Measurements from ENCODE around the gene CDC42. TPM values are rescaled to one million over a fixed set of nuclear protein-coding genes. Genes with fewer than 3 reads are reported as not detected.

Gene CDC42
- total and polyA plus RNA-seq, 2 of the 4 experiments (the other 2 are of a cell fraction), result 162 to 609 TPM

DNA sequence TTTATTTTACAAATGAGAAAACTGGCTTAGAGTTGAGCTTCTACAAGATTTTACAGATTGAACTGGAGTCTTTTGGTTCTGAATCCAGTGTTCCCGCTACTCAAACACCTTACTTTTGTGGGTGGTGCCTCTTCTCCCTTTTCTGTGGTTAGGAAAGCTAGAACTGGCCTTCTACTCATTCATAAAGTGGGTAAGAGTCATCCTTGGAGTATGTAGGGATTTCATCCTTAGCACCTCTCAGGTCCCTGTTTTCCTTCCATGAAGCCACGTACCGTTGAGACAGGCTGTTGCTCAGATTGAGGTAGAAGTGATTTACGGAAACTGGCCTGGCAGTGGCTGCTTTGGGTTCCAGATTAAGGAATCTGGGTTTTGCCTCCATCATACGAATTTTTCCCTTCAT is 54.6 kb downstream of the CDC42 start:
- H4K20me1 ChIP-seq (ENCODE audit: insufficient read depth, low read length), result peaks cover 90% of the 10 kb centered on the region

More for the DNA sequence above, 54.6 kb downstream of the CDC42 start:
- no peak overlapping the region for H4K8ac ChIP-seq (ENCODE audit: low read depth in 2 of 2, low read length in 2 of 2)
- no peak overlapping the region for H3K14ac ChIP-seq (replicated peaks; ENCODE audit: low read depth, low read length)
- H2BK20ac ChIP-seq (ENCODE audit: low read depth, low read length), result no peak overlapping the region
- H4K5ac ChIP-seq (ENCODE audit: low read depth, low read length), result no peak overlapping the region
- no peak overlapping the region for H2AK5ac ChIP-seq (ENCODE audit: low read depth, low read length)
- ChIA-PET CTCF (no interaction called here), POLR2A (ENCODE audit: unreplicated experiment) (no interaction called here)
- H2BK120ac ChIP-seq (ENCODE audit: low read depth, low read length), result no peak overlapping the region
- no peak overlapping the region for H3K4me2 ChIP-seq (ENCODE audit: low read depth, low read length)
- peaks cover 50 to 90% of the 10 kb centered on the region in 2 experiments for H3K79me1 ChIP-seq (ENCODE audit: low read depth in 1 of 2, low read length in 2 of 2)
- no peaks in the 10 kb centered on the region for H3K27me3 ChIP-seq (ENCODE audit: control insufficient read depth, insufficient read depth, low read length)
- in situ Hi-C loops (cut with MboI; ENCODE audit: low sequenced_read_pairs) (loop anchor here (5.0 kb wide), 1 partner anchor 310 kb away; no protein-coding TSS in a partner anchor), intact Hi-C loops (cut with micrococcal nuclease) (loop anchor here (5.0 to 10.0 kb wide), 2 partner anchors 170 to 538 kb away; partner anchors contain the start of gene C1QC), dilution Hi-C loops (cut with HindIII; ENCODE audit: low sequenced_read_pairs, unreplicated experiment) (no loop called here)
- no peak overlapping the region for H2AK9ac ChIP-seq (replicated peaks; ENCODE audit: low read depth, low read length, poor library complexity)
- H3K18ac ChIP-seq (ENCODE audit: low read depth, low read length), result no peak overlapping the region
- ATAC-seq (ENCODE audit: low read depth) (no peak), DNase-seq (peak; percentile 31)
- no peaks in the 10 kb centered on the region for H3K9me3 ChIP-seq (ENCODE audit: control insufficient read depth, insufficient read depth, low read length)
- H2BK5ac ChIP-seq (ENCODE audit: low read depth, low read length, poor library complexity, severe bottlenecking), result no peak overlapping the region
- H3K9me1 ChIP-seq (ENCODE audit: insufficient read depth, low read length), result peaks cover 16% of the 10 kb centered on the region
- WGBS, 2 experiments (ENCODE audit: extremely low coverage in 2 of 2, insufficient read length in 1 of 2), result no CpG with 5 or more reads among the region's 5 CpGs
- H3K27ac ChIP-seq (ENCODE audit: insufficient read depth, low read length), result no peak overlapping the region
- peaks cover 14% of the 10 kb centered on the region for H3K36me3 ChIP-seq (ENCODE audit: control insufficient read depth, insufficient read depth, low read length)
- no peak overlapping the region for H2BK15ac ChIP-seq (ENCODE audit: low read depth, low read length)
- H3K56ac ChIP-seq (ENCODE audit: extremely low read depth, insufficient read depth, low read length), result no peak overlapping the region
- H3K23ac ChIP-seq (ENCODE audit: low read depth, low read length), result no peak overlapping the region
- H3K4me1 ChIP-seq (ENCODE audit: control insufficient read depth, insufficient read depth, low read length), result peaks cover 19% of the 10 kb centered on the region
- H3K4me3 ChIP-seq (ENCODE audit: insufficient read depth, low read depth, low read length), result no peak overlapping the region
- TF ChIP-seq ELK1 (IDR thresholded peaks at IDR 0.05; ENCODE audit: borderline replicate concordance, low read depth, low read length) (no peak), SMC3 (IDR thresholded peaks at IDR 0.05; ENCODE audit: low read depth, low read length) (no peak), RAD21 (IDR thresholded peaks at IDR 0.05; ENCODE audit: low read length) (no peak), RFX5 (IDR thresholded peaks at IDR 0.05; ENCODE audit: low read depth, low read length) (no peak)
- H2AFZ ChIP-seq (replicated peaks; ENCODE audit: low read length, poor library complexity), result no peak overlapping the region
- no peak overlapping the region for H4K91ac ChIP-seq (ENCODE audit: insufficient read depth, low read depth, low read length)
- H3K4ac ChIP-seq (ENCODE audit: low read depth, low read length), result no peak overlapping the region
- H3K9ac ChIP-seq (ENCODE audit: low read depth, low read length), result no peak overlapping the region
- no TSS peak for BruUV-seq (replicated peaks)

Measured in IMR-90 (cell line).